NOMO-1 treated with DMSO at 0.1 percent for 48 hours (cell line): ENCODE measurements around the gene GPR160.

Experiments
- DNase-seq: peaks from one replicate; lab custom pipeline; 2025; ENCODE audit not compliant: unreplicated experiment; lab: John Stamatoyannopoulos, UW

Gene GPR160

GRCh38 chr3:170027233-170028102 is 10.3 kb upstream of the GPR160 start:
- DNase-seq = no peak

GRCh38 chr3:170033489-170033888 is 4.3 kb upstream of the GPR160 start:
- DNase-seq = peak; percentile 89

DNA sequence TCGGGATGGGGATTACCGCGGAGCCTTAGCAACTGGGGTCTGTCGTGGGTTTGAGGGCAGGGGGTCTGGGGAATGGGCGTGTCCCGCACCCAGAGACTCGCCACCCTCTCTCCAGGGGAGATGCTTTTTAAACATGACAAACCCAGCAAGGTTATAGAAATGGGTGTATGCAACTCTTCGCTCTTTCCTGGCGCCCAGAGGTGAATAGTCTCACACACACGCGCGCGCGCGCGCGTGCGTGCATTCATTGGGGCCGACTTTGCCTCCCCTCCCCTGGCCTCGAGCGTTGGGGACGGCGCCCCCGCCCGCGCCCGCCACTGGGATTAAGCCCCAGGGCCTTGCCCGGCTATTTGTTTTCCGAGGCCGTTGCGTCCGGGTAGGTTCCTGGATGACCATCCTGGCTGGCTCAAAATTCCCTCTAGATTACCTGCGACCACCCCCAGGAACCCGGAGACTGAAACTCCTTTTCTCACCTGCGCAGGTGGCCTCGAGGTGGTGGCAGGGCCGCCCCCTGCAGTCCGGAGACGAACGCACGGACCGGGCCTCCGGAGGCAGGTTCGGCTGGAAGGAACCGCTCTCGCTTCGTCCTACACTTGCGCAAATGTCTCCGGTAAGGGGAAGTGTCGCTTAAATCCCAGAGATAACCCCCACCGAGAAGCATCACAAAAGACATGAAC is 777 bp downstream of the GPR160 start:
- peak; percentile 79 for DNase-seq

DNA sequence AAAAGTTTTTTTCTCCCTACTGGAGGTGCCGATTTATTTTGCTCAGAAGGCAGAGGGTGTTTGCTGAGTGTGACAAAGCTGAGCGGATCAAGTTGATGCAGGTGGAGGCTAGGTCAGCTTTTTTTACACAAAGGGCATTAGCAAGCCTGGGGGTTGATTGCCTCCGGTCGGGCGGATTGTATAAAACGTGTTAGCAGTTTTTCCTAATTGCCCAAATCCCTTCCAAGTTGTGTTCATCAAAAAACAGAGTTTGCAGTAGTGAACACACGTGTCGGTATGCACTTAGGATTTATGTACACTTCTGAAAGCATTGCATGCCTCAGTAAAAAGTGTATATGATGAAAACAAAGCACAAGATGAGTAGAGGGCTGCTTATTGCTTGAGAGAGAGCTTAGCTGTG is 2.6 kb downstream of the GPR160 start:
- DNase-seq = no peak

DNA sequence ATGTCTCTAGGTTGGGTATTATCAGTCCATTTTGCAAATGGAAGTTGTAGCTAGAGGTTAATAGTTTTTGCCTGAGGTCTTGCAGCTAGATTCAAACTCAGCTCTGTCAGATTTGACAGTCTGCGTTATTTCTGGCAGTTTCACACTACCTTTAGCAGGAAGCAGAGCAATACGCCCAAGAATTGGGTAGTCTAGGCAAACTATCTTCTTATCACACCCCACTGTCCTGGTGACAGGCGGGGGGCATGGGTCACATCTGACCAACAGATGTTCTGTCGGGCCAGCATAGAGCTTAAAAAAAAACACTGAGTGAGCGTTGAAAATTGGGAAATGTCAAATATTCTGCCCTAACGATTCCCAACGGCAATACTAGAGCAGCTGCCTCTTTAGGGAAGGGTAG is 5.7 kb downstream of the GPR160 start:
- no peak for DNase-seq

DNA sequence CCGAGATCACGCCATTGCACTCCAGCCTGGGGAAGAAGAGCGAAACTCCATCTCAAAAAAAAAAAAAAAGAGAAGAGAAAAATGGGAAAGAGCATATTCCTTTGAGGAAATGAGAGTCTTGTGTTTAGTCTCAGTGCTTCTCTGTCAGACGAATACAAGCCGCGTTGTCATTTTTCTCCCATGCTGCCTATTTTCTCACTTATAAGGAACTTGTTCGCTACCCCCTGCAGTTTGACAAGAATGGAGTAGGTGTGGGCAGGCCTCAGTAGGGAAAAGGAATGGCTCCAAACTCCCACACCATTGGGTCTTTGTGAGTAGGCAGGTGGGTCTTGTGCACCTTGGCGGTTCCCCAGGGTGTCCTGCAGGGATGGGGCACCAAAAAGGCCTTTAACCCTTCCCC is 6.5 kb downstream of the GPR160 start:
- DNase-seq = peak; percentile 28

GRCh38 chr3:170044795-170045244 is 7.0 kb downstream of the GPR160 start:
- peak; percentile 98 for DNase-seq

- no peak for DNase-seq
Measured at GRCh38 chr3:170046269-170047132, 8.7 kb downstream of the GPR160 start.

DNA sequence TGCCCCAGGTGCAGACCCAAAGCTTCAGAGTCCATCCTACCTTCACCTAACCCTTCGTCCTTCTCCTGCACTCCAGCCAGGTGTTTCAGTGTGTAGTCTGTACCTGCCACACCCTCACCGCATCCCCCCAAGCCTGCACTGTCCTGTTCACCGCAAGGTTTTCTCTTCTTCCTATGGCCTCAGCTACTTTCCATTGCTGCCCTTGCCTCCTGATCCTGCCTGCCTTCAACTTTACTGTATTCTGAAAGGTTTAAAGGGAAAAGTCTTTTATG is 9.3 kb downstream of the GPR160 start:
- DNase-seq = no peak

- no peak for DNase-seq
Measured at GRCh38 chr3:170049146-170050000, 11.6 kb downstream of the GPR160 start.

GRCh38 chr3:170050753-170051152 is 13.0 kb downstream of the GPR160 start:
- no peak for DNase-seq

DNA sequence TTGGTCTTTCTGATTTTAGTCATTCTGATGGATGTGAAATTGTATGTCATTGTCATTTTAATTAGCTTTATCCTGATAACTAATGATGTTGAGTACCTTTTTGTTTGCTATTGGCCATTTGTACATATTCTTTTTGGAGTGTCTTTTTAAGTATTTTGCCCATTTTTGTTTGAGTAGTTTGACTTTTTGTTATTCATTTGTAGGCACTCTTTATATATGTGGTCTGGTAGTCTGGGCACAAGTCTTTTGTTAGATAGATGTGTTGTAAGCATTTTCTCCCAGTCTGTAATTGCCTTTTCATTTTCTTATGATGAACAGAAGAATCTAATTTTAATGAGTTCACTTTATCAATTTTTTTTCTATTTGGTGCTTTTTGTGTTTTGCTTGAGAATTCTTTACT is 14.6 kb downstream of the GPR160 start:
- DNase-seq = no peak

DNA sequence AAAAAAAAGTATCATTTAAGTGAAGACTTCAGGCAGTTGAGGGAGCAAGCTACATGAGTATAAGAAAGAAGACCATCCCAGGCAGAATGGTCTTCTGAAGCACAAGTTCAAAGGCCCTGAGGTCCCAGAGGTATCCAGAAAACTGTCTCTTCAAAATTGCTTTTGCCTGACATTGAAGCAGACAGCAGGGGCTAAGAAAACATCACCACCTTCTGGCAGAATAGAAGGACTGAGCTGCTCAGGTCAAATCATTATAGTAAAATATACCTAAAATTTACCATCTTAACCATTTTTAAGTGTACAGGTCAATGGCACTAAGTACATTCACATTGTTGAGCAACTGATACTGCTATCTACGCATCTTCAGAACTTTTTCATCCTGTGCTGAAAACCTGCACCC is 16.4 kb downstream of the GPR160 start:
- DNase-seq = peak; percentile 28

DNA sequence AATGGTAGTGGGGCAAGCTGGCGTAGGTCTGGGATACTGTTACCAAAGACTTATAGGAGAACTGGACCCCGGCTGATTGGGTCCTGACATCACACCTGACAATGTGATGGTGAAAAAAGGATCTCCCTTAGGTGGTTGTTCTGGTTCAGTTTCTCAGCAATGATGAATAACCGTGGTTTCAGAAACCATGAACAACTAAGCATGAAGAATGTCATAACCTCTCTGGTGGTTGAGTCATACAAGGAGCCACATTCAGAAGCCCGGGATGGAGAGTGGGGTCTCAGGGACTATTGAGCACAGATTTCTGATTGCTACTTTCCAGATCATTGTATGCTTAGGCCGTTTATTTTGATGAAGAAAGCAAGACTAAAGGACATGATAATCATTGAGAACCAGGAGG is 17.4 kb downstream of the GPR160 start:
- no peak for DNase-seq

DNA sequence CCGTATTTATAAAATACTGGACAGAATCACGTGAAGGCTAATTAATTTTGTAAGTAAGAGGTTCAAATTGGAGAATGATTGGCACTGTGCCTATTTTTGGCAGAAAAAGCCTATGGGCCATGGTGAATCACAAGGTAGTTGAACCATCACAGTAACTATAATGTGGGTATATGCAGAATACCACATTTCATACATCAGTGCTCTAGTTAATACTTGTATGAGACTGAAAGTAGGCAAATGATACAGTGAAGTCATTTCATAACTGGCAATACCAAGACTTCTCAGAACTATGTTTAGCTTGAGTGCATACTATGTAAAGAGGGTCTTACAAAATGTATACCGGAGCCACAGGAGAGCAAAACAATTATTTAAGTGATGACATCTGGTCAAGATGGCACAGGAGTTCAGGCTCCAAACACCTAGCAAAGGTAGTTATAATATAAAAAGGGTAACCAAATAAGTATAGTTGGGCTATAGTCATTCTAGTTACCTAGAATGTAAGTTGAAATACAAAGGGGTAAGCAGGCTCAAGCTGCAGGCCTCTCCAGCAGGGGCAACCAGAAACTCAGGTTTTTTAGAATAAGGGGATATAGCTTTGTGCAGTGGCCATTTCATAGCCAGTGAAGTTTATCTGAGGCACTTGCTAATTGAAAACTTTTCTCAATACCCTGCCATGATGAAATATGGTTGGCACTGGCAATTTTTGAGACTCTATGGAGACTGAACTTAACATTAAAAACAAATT is 19.1 kb downstream of the GPR160 start:
- no peak for DNase-seq

DNA sequence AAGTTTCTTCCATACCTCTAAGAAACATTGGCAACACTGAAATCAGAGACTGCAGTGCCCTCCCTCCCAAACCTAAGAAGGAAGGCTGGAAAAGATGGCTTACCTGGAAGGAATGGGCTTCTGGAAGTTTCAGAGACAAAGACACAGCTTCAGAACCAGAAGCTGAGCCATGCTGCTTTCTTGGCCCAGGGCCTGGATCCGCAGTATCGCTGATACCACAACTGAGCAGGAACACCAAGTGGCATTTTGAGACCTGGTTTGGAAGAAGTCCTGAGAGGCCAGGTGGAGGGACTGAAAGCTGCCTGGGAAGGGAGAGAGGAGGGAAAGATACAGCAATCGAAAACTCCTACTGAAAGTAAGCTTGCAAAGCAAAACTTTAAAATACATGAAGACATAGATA is 19.8 kb downstream of the GPR160 start:
- no peak for DNase-seq

DNA sequence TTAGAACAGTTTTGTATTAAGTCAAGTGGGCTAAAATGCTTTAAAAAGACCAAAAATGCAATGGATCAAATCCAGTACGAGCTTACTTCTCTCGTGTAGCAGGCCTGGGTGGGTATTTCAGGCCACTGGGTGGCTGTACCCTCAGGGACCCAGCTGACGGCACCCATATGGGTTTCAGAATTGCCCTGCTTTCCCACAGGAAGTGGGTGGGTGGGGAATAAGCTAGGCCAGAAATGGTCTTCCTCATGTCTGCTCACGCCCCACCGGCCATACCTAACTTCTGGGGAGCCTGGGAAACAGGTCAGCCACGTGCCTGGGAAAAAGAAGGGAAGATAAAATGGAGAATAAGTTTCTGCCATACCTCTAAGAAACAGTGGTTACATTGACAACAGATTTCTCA is 20.3 kb downstream of the GPR160 start:
- DNase-seq = no peak

DNA sequence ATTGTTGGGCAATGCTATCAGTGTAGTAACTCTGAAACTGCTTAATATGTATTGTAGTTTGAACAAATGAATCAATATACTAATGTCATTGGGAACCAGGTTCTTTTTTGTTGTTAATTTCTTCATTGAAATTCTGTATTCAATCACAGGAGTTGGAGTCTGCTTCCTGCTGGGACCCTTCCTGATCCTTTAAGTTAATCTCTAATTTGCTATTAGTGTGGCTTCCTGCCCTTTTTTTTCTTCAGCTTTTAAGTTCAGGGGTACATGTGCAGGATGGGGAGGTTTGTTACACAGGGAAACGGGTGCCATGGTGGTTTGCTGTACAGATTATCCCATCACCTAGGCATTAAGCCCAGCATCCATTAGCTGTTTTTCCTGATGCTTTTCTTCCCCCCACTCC is 21.7 kb downstream of the GPR160 start:
- DNase-seq = no peak

DNA sequence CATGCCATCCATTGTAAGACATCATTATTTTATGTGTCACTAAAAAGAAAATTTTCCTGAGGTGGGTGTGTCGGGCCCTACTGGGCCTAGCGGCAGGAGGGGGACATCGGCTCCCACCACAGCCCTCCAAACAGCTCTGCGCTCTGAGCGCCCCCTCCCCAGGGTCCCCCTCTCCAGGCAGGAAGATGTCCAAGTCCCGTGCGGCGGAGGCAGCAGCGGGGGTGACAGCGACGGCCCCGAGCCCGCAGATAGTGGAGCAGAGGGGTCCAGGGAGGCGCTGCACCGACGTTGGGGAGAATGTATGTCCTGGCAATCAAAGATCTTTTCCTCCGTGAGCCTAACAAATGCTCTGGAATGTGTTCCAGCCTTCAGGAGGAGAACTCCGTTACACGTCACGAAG is 24.3 kb downstream of the GPR160 start:
- DNase-seq = no peak

- no peak for DNase-seq
Measured at GRCh38 chr3:170062769-170063168, 25.0 kb downstream of the GPR160 start.
